Breast epithelium (tissue), 3 donors: Measurements from ENCODE around the gene WNT7B.

Source experiments
- POLR2A ChIP-seq: fragments of 450-650 bp; IDR thresholded peaks from one replicate; pipeline ENCODE4 v1.6.1; 2016; ENCODE audit warnings: antibody characterized with exemption, mild to moderate bottlenecking, moderate library complexity
- POLR2AphosphoS5 ChIP-seq, 3 donors: sonication (generic); formaldehyde crosslinking; IDR thresholded peaks; one replicate each; pipeline ENCODE4 v1.6.1; 2017; ENCODE audit warnings: antibody characterized with exemption in 3 of 3
- TF ChIP-seq, protein P1 (sequence below), 3 donors: fragments of 450-650 bp; IDR thresholded peaks; one replicate each; pipeline ENCODE4 v1.5.1; 2016 to 2017; ENCODE audit warnings: antibody characterized with exemption in 3 of 3, mild to moderate bottlenecking in 3 of 3, moderate library complexity in 3 of 3

DNA sequence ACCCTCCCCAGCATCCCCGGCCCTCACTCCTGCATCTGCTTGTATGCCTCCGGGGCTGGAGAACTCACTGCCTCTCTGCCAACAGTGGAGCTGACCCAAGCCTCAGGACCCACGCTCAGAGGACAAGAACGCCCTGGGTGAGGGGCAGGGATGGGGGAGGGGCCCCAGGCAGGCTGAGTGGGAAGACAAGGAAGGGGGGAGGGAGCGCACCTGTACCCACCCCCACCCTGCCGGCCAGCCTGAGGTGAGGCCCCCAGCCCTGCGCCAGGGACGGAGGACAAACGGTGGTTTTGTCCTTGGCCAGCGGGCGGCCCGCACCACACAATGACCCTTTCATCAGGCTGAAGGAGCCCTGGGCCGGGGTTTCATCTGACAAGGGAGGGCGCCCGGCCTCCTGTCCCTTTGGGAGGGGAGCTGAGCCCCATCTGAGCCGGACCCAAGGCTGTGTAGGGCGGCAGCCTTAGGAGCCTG, 10.0 kb downstream of the WNT7B start:
- TF ChIP-seq POLR2A (no peak), POLR2AphosphoS5 (IDR thresholded peaks at IDR 0.05) (no peak)
- TF ChIP-seq, protein P1, sequence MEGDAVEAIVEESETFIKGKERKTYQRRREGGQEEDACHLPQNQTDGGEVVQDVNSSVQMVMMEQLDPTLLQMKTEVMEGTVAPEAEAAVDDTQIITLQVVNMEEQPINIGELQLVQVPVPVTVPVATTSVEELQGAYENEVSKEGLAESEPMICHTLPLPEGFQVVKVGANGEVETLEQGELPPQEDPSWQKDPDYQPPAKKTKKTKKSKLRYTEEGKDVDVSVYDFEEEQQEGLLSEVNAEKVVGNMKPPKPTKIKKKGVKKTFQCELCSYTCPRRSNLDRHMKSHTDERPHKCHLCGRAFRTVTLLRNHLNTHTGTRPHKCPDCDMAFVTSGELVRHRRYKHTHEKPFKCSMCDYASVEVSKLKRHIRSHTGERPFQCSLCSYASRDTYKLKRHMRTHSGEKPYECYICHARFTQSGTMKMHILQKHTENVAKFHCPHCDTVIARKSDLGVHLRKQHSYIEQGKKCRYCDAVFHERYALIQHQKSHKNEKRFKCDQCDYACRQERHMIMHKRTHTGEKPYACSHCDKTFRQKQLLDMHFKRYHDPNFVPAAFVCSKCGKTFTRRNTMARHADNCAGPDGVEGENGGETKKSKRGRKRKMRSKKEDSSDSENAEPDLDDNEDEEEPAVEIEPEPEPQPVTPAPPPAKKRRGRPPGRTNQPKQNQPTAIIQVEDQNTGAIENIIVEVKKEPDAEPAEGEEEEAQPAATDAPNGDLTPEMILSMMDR (IDR thresholded peaks at IDR 0.05) = no peak
